GM20000 (cell line): ENCODE measurements around the gene TTC7B.

ENCODE experiments used
- DNase-seq: peaks from one replicate; pipeline ENCODE4 v3.0.0; 2012; ENCODE audit warnings: low spot score
- CTCF ChIP-seq: IDR thresholded peaks from 2 replicates; pipeline ENCODE4 v1.5.1; 2012; ENCODE audit warnings: mild to moderate bottlenecking, control low read depth; ENCODE audit errors: extremely low read depth, missing control alignments

TTC7B gene

GRCh38 chr14:90652626-90653025, 163.6 kb downstream of the TTC7B start:
- TF ChIP-seq CTCF: no peak
- DNase-seq: no peak

GRCh38 chr14:90651976-90652560, 164.2 kb downstream of the TTC7B start:
- TF ChIP-seq CTCF: no peak
- DNase-seq: no peak

- DNase-seq: no peak
Observed at GRCh38 chr14:90651271-90651804, 164.9 kb downstream of the TTC7B start.

GRCh38 chr14:90649557-90650135, 166.6 kb downstream of the TTC7B start:
- TF ChIP-seq CTCF: no peak
- DNase-seq: no peak

More at GRCh38 chr14:90651271-90651804, 164.9 kb downstream of the TTC7B start:
- no peak for TF ChIP-seq CTCF

- DNase-seq: no peak
- TF ChIP-seq CTCF: no peak
Observed at GRCh38 chr14:90649083-90649482, 167.1 kb downstream of the TTC7B start.

GRCh38 chr14:90648421-90648820, 167.8 kb downstream of the TTC7B start:
- TF ChIP-seq CTCF: no peak
- no peak for DNase-seq

GRCh38 chr14:90647473-90648005, 168.7 kb downstream of the TTC7B start:
- no peak for DNase-seq
- TF ChIP-seq CTCF: no peak
